ENCODE data around the gene BAHCC1. TPM values are rescaled to one million over a fixed set of nuclear protein-coding genes. Genes with fewer than 3 reads are reported as not detected.
A peak's percentile ranks its signal among the peaks of the same experiment; 100 is the strongest.

BAHCC1 gene
- total and polyA plus RNA-seq, 9 of the 15 experiments (the other 6 are each of a cell fraction or from before 2014, with no cell fraction given) = 0.14 to 26.9 (median 5.0) TPM

DNA sequence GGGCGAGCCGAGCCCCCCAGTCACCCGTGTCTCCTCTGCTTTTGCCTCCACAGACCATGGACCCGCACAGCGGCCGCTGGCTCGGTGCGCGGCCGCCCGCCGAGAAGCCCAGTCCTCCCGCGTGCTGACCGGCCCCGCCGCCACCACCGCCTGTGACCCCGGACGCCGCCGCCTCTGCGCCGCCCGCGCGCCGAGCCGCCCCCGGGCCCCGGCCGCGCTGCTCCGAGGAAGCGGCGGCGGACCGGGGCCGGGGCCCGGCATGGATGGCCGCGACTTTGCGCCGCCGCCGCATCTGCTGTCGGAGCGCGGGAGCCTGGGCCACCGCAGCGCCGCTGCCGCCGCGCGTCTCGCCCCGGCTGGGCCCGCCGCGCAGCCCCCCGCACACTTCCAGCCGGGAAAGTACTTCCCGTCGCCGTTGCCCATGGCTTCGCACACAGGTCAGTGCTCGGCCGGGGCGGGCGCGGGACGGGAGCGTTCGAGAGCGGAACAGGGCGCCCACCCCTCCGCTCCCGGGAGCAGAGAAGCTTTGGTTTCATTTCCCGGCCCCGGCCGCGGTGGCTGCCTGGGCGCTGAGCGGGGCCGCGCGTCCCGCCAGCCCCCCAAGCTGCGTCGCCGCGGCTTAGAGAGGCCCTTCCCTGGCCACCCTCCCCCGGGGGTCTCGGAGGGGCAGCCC lies 4.4 kb downstream of the BAHCC1 start (continued):
- TF ChIP-seq, protein P1, sequence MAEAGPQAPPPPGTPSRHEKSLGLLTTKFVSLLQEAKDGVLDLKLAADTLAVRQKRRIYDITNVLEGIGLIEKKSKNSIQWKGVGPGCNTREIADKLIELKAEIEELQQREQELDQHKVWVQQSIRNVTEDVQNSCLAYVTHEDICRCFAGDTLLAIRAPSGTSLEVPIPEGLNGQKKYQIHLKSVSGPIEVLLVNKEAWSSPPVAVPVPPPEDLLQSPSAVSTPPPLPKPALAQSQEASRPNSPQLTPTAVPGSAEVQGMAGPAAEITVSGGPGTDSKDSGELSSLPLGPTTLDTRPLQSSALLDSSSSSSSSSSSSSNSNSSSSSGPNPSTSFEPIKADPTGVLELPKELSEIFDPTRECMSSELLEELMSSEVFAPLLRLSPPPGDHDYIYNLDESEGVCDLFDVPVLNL (CRISPR knock-in tag; IDR thresholded peaks at IDR 0.05; ENCODE audit: low read depth) = no peak
- TF ChIP-seq TEAD2 (tag; IDR thresholded peaks at IDR 0.05) (no peak), CHD1 (IDR thresholded peaks at IDR 0.05; ENCODE audit: low read length) (peak; percentile 27), RB1 (IDR thresholded peaks at IDR 0.05; ENCODE audit: low read depth) (peak; percentile 59), SIN3B (IDR thresholded peaks at IDR 0.05; ENCODE audit: low read depth) (0 out of 2 replicates have a peak, but pooled peaks have one; percentile 16), JUNB (CRISPR knock-in tag; conservative IDR thresholded peaks at IDR 0.05) (no peak), CHD2 (IDR thresholded peaks at IDR 0.05; ENCODE audit: low read depth, low read length) (no peak), ERF (CRISPR knock-in tag; IDR thresholded peaks at IDR 0.05) (peak; percentile 53; the same call in 1 of the 2 replicates), ZBTB7A (IDR thresholded peaks at IDR 0.05; ENCODE audit: borderline replicate concordance, control insufficient read depth, low read depth, low read length) (peak; percentile 75; the same call in 1 of the 2 replicates), ZNF239 (CRISPR knock-in tag; IDR thresholded peaks at IDR 0.05) (no peak), ZC3H4 (CRISPR knock-in tag; IDR thresholded peaks at IDR 0.05; ENCODE audit: borderline replicate concordance) (peak; percentile 70; the same call in 1 of the 2 replicates), ZNF408 (CRISPR knock-in tag; IDR thresholded peaks at IDR 0.05; ENCODE audit: low read depth) (no peak), SMAD4 (CRISPR knock-in tag; conservative IDR thresholded peaks at IDR 0.05) (peak; percentile 15; the same call in 1 of the 2 replicates), NR2C2 (CRISPR knock-in tag; IDR thresholded peaks at IDR 0.05) (no peak), NR2C2 (tag; IDR thresholded peaks at IDR 0.05) (peak; percentile 23; the same call in 1 of the 2 replicates), POLR2G (IDR thresholded peaks at IDR 0.05; ENCODE audit: low read depth, low read length) (peak; percentile 69; the same call in 1 of the 2 replicates), ZKSCAN1 (IDR thresholded peaks at IDR 0.05; ENCODE audit: low read depth, low read length) (no peak), NONO (IDR thresholded peaks at IDR 0.05; ENCODE audit: low read depth in 2 of 2, low read length in 1 of 2) (peak in 1 of 2 experiments; percentile 53; a peak in 1 of 4 replicates), KLF16 (IDR thresholded peaks at IDR 0.05) (no peak), PHF8 (IDR thresholded peaks at IDR 0.05; ENCODE audit: borderline replicate concordance, low read length) (peak; percentile 35; the same call in 1 of the 2 replicates), GATAD2B (IDR thresholded peaks at IDR 0.05; ENCODE audit: borderline replicate concordance) (0 out of 2 replicates have a peak, but pooled peaks have one; percentile 8), HMGN3 (IDR thresholded peaks at IDR 0.05; ENCODE audit: borderline replicate concordance, extremely low read depth, insufficient read length, low read depth, low read length) (peak; percentile 4)
- TF ChIP-seq, protein P2, sequence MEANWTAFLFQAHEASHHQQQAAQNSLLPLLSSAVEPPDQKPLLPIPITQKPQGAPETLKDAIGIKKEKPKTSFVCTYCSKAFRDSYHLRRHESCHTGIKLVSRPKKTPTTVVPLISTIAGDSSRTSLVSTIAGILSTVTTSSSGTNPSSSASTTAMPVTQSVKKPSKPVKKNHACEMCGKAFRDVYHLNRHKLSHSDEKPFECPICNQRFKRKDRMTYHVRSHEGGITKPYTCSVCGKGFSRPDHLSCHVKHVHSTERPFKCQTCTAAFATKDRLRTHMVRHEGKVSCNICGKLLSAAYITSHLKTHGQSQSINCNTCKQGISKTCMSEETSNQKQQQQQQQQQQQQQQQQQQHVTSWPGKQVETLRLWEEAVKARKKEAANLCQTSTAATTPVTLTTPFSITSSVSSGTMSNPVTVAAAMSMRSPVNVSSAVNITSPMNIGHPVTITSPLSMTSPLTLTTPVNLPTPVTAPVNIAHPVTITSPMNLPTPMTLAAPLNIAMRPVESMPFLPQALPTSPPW (CRISPR knock-in tag; IDR thresholded peaks at IDR 0.05) = peak; percentile 15
- TF ChIP-seq, protein P3, sequence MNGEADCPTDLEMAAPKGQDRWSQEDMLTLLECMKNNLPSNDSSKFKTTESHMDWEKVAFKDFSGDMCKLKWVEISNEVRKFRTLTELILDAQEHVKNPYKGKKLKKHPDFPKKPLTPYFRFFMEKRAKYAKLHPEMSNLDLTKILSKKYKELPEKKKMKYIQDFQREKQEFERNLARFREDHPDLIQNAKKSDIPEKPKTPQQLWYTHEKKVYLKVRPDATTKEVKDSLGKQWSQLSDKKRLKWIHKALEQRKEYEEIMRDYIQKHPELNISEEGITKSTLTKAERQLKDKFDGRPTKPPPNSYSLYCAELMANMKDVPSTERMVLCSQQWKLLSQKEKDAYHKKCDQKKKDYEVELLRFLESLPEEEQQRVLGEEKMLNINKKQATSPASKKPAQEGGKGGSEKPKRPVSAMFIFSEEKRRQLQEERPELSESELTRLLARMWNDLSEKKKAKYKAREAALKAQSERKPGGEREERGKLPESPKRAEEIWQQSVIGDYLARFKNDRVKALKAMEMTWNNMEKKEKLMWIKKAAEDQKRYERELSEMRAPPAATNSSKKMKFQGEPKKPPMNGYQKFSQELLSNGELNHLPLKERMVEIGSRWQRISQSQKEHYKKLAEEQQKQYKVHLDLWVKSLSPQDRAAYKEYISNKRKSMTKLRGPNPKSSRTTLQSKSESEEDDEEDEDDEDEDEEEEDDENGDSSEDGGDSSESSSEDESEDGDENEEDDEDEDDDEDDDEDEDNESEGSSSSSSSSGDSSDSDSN (IDR thresholded peaks at IDR 0.05; ENCODE audit: borderline replicate concordance in 1 of 2, low read depth in 2 of 2, low read length in 2 of 2) = peak in 1 of 2 experiments; percentile 14; a peak in 1 of 4 replicates
